Spleen (tissue), 7 donors: ENCODE data around the gene TANGO6.

ENCODE experiments used
- POLR2AphosphoS5 ChIP-seq, 3 donors: sonication (generic); formaldehyde crosslinking; IDR thresholded peaks; one replicate each; pipeline ENCODE4 v1.5.1; 2017; ENCODE audit warnings: antibody characterized with exemption in 3 of 3
- TF ChIP-seq, protein P1 (sequence below), 11 experiments: fragments of 200-600 bp in 7 of 11; fragments of 450-650 bp in 4 of 11; sonication (generic) in 4 of 11; IDR thresholded peaks in 8 of 11; conservative IDR thresholded peaks in 3 of 11; 1 replicate in 7 of 11; 2 replicates in 4 of 11; pipeline versions ENCODE4 v1.4.0 to v1.8.0; 2016 to 2021; ENCODE audit warnings: antibody characterized with exemption in 11 of 11, inconsistent platforms in 4 of 11, mild to moderate bottlenecking in 1 of 11
- donor health status: DM: no; HTN: no; CAD: no; lungs with moderate emphysema.
- donor health status: DM: no; HTN: no; CAD: no.
- donor health status: DM: no; HTN: no; CAD: no.

DNA sequence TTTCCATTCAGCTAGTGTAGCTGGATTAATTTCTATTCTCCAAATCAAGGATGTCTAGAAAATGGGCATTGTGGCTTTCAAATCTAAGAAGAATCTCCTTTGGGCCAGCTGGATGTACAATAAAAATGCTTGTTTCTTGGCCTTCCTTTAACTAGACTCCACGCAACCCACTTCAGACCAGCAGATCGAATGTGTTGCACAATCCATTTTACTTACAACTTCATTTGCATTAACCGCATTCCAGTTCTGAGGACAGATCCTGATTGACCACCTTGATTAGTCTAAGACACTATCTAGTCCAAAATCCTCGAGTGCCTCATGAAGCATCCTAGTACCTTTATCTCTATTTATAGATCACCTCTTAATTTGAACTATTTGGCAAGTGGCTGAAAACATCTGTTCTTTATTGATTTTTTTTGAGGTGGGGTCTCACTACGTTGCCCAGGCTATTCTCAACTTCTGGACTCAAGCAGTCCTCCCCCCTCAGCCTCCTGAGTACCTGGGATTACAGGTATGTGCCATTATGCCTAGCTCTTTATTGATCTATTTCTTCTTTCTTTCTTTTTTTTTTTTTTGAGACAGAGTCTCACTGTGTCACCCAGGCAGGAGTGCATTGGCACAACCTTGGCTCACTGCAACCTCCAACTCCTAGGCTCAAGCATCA, 241.8 kb downstream of the TANGO6 start:
- TF ChIP-seq, protein P1, sequence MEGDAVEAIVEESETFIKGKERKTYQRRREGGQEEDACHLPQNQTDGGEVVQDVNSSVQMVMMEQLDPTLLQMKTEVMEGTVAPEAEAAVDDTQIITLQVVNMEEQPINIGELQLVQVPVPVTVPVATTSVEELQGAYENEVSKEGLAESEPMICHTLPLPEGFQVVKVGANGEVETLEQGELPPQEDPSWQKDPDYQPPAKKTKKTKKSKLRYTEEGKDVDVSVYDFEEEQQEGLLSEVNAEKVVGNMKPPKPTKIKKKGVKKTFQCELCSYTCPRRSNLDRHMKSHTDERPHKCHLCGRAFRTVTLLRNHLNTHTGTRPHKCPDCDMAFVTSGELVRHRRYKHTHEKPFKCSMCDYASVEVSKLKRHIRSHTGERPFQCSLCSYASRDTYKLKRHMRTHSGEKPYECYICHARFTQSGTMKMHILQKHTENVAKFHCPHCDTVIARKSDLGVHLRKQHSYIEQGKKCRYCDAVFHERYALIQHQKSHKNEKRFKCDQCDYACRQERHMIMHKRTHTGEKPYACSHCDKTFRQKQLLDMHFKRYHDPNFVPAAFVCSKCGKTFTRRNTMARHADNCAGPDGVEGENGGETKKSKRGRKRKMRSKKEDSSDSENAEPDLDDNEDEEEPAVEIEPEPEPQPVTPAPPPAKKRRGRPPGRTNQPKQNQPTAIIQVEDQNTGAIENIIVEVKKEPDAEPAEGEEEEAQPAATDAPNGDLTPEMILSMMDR (IDR thresholded peaks at IDR 0.05 in 8 of 11, conservative IDR thresholded peaks at IDR 0.05 in 3 of 11): no peak
- TF ChIP-seq POLR2AphosphoS5 (IDR thresholded peaks at IDR 0.05): no peak
